Measurements from ENCODE around the gene RXRA.

DNA sequence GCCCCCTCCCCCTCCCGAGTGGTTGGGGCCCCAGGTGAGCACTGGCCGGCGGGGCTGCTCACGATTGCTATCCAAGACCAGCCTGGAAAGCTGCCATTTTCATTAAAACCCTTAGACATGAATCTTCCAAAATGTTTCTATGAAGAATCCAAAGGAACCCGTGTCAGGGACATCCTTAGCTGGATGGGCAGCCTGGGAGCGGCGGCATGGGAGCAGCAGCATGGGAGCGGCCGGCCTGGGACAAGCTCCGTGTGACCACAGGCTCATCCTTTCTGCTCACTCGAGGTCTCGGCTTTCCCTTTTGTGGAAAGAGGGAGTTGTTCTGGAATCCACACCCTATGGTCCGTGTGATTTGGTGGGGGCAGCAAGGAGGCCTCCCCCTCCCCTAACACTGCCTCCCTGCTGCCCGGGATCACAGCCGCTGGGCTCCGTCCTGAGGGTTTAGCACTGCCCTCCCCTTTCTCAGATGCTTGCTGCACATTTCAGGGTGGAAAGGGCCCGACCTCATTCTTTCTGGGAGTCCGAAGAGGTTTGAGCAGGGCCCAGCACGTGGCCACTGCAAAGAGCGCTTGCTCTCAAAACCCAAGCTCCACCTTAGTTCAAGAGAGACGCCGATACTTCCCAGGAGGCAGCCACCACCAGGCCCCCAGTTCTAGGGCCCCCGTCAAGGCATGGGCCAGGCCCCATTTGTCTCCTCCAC lies 127.7 kb downstream of the RXRA start:
- TF ChIP-seq, protein P1, sequence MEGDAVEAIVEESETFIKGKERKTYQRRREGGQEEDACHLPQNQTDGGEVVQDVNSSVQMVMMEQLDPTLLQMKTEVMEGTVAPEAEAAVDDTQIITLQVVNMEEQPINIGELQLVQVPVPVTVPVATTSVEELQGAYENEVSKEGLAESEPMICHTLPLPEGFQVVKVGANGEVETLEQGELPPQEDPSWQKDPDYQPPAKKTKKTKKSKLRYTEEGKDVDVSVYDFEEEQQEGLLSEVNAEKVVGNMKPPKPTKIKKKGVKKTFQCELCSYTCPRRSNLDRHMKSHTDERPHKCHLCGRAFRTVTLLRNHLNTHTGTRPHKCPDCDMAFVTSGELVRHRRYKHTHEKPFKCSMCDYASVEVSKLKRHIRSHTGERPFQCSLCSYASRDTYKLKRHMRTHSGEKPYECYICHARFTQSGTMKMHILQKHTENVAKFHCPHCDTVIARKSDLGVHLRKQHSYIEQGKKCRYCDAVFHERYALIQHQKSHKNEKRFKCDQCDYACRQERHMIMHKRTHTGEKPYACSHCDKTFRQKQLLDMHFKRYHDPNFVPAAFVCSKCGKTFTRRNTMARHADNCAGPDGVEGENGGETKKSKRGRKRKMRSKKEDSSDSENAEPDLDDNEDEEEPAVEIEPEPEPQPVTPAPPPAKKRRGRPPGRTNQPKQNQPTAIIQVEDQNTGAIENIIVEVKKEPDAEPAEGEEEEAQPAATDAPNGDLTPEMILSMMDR (IDR thresholded peaks at IDR 0.05; ENCODE audit: poor library complexity, severe bottlenecking), result no peak
- TF ChIP-seq RAD21 (conservative IDR thresholded peaks at IDR 0.05) (no peak), EP300 (conservative IDR thresholded peaks at IDR 0.05; ENCODE audit: poor library complexity, severe bottlenecking) (no peak), POLR2AphosphoS5 (IDR thresholded peaks at IDR 0.05) (no peak), EZH2 (IDR thresholded peaks at IDR 0.05; ENCODE audit: borderline replicate concordance, insufficient read depth, low read length, poor library complexity, severe bottlenecking) (no peak), TAF1 (IDR thresholded peaks at IDR 0.05; ENCODE audit: low read depth) (no peak), REST (IDR thresholded peaks at IDR 0.05; ENCODE audit: borderline replicate concordance) (no peak), MXI1 (conservative IDR thresholded peaks at IDR 0.05; ENCODE audit: poor library complexity, severe bottlenecking) (no peak), SMC3 (conservative IDR thresholded peaks at IDR 0.05; ENCODE audit: poor library complexity) (no peak)
